Adrenal gland (tissue), 5 donors: ENCODE data around the gene DDRGK1.
A peak's percentile ranks its signal among the peaks of the same experiment; 100 is the strongest.

Source experiments
- CTCF ChIP-seq, 6 experiments: fragments of 450-650 bp in 4 of 6; fragments of 200-600 bp in 2 of 6; sonication (generic) in 1 of 6; IDR thresholded peaks; 1 replicate in 5 of 6; 2 replicates in 1 of 6; pipeline versions ENCODE4 v1.5.1 to v1.8.0; 2016 to 2021; ENCODE audit warnings: antibody characterized with exemption in 6 of 6, mild to moderate bottlenecking in 2 of 6, moderate library complexity in 1 of 6
- POLR2A ChIP-seq, 2 donors: fragments of 450-650 bp; IDR thresholded peaks; one replicate each; pipeline ENCODE4 v1.6.1; 2017; ENCODE audit warnings: antibody characterized with exemption in 2 of 2, mild to moderate bottlenecking in 2 of 2, moderate library complexity in 1 of 2
- donor health status: DM: no; HTN: no; CAD: no.

DNA sequence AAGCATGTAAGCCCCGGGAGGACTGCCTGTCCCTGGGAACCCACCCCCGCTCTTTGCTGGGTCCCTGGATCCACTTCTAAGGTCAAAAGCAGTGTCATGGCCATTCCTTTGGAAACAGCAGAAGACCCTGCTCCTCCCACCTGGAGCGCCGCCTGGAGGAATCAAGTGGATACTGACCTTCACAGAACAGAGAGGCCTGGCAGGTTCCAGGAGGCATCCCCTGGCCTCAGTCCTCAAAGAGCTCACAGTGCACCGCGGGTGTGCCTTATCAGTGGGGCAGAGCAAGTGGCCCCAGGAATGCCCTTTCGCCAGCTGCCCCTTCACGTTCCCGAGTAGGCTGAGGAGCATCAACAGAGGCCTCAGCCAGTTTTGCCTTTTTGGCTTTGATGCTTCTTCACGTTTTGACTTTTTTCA is 45.6 kb upstream of the DDRGK1 start:
- TF ChIP-seq POLR2A (IDR thresholded peaks at IDR 0.05) (no peak), CTCF (IDR thresholded peaks at IDR 0.05) (peak in 4 of 6 experiments; percentile 17 to 40 (median 36))
